ENCODE measurements around the gene KRTAP11-1. TPM values are rescaled to one million over a fixed set of nuclear protein-coding genes. Genes with fewer than 3 reads are reported as not detected.

The KRTAP11-1 gene
- total RNA-seq: not detected

- H3K27ac ChIP-seq (ENCODE audit: low read depth, low read length): no peak within 1 kb of the TSS
Measured at GRCh38 chr21:30881480-30881879, at the start of gene KRTAP11-1. Gene KRTAP11-1, minus strand, starts transcription at chr21:30881580. Its CDS starts 56 bp downstream, at chr21:30881524.

GRCh38 chr21:30924146-30924700, 42.8 kb upstream of the KRTAP11-1 start:
- Histone ChIP-seq H3K9ac (ENCODE audit: low read depth in 1 of 3, low read length in 3 of 3) (no peak overlapping the region), H3K27ac (ENCODE audit: low read depth, low read length) (no peak overlapping the region), H3K4me1 (ENCODE audit: control insufficient read depth in 3 of 3, insufficient read depth in 3 of 3, low read length in 3 of 3) (no peaks in the 10 kb centered on the region), H3K36me3 (ENCODE audit: control insufficient read depth in 3 of 3, insufficient read depth in 3 of 3, low read length in 3 of 3) (no peaks in the 10 kb centered on the region), H3K27me3 (ENCODE audit: control insufficient read depth in 3 of 3, insufficient read depth in 3 of 3, low read length in 3 of 3) (no peaks in the 10 kb centered on the region), H3K9me3 (ENCODE audit: control insufficient read depth in 3 of 3, low read length in 3 of 3) (peaks cover 0 to 3% (median 2%) of the 10 kb centered on the region in 3 donors), H3K4me3 (ENCODE audit: low read length in 3 of 3) (no peak overlapping the region)

More at GRCh38 chr21:30881480-30881879, at the start of gene KRTAP11-1:
- Histone ChIP-seq H3K9me3 (ENCODE audit: control insufficient read depth in 3 of 3, low read length in 3 of 3) (no peaks in the 10 kb centered on the region), H3K9ac (ENCODE audit: low read depth in 1 of 3, low read length in 3 of 3) (no peak within 1 kb of the TSS), H3K36me3 (ENCODE audit: control insufficient read depth in 3 of 3, insufficient read depth in 3 of 3, low read length in 3 of 3) (no peaks in the 10 kb centered on the region), H3K4me1 (ENCODE audit: control insufficient read depth in 3 of 3, insufficient read depth in 3 of 3, low read length in 3 of 3) (no peaks in the 10 kb centered on the region), H3K27me3 (ENCODE audit: control insufficient read depth in 3 of 3, insufficient read depth in 3 of 3, low read length in 3 of 3) (no peaks in the 10 kb centered on the region), H3K4me3 (ENCODE audit: low read length in 3 of 3) (no peak within 1 kb of the TSS)

- no peaks in the 10 kb centered on the region for H3K4me1 ChIP-seq (ENCODE audit: control insufficient read depth in 3 of 3, insufficient read depth in 3 of 3, low read length in 3 of 3)
- no peaks in the 10 kb centered on the region for H3K27me3 ChIP-seq (ENCODE audit: control insufficient read depth in 3 of 3, insufficient read depth in 3 of 3, low read length in 3 of 3)
- no peak overlapping the region for H3K9ac ChIP-seq (ENCODE audit: low read depth in 1 of 3, low read length in 3 of 3)
- H3K9me3 ChIP-seq (ENCODE audit: control insufficient read depth in 3 of 3, low read length in 3 of 3): peaks cover 0 to 2% (median under 1%) of the 10 kb centered on the region in 3 donors
- H3K36me3 ChIP-seq (ENCODE audit: control insufficient read depth in 3 of 3, insufficient read depth in 3 of 3, low read length in 3 of 3): no peaks in the 10 kb centered on the region
- H3K4me3 ChIP-seq (ENCODE audit: low read length in 3 of 3): no peak overlapping the region
- no peak overlapping the region for H3K27ac ChIP-seq (ENCODE audit: low read depth, low read length)
Measured at GRCh38 chr21:30921129-30921528, 39.7 kb upstream of the KRTAP11-1 start.

- Histone ChIP-seq H3K36me3 (ENCODE audit: control insufficient read depth in 3 of 3, insufficient read depth in 3 of 3, low read length in 3 of 3) (no peaks in the 10 kb centered on the region), H3K4me1 (ENCODE audit: control insufficient read depth in 3 of 3, insufficient read depth in 3 of 3, low read length in 3 of 3) (no peaks in the 10 kb centered on the region), H3K27me3 (ENCODE audit: control insufficient read depth in 3 of 3, insufficient read depth in 3 of 3, low read length in 3 of 3) (no peaks in the 10 kb centered on the region), H3K9me3 (ENCODE audit: control insufficient read depth in 3 of 3, low read length in 3 of 3) (no peaks in the 10 kb centered on the region), H3K4me3 (ENCODE audit: low read length in 3 of 3) (no peak overlapping the region), H3K9ac (ENCODE audit: low read depth in 1 of 3, low read length in 3 of 3) (no peak overlapping the region), H3K27ac (ENCODE audit: low read depth, low read length) (no peak overlapping the region)
Measured at GRCh38 chr21:30917557-30917956, 36.2 kb upstream of the KRTAP11-1 start.

- H3K36me3 ChIP-seq (ENCODE audit: control insufficient read depth in 3 of 3, insufficient read depth in 3 of 3, low read length in 3 of 3): no peaks in the 10 kb centered on the region
- no peak overlapping the region for H3K27ac ChIP-seq (ENCODE audit: low read depth, low read length)
- H3K4me3 ChIP-seq (ENCODE audit: low read length in 3 of 3): no peak overlapping the region
- H3K9ac ChIP-seq (ENCODE audit: low read depth in 1 of 3, low read length in 3 of 3): no peak overlapping the region
- no peaks in the 10 kb centered on the region for H3K9me3 ChIP-seq (ENCODE audit: control insufficient read depth in 3 of 3, low read length in 3 of 3)
- no peaks in the 10 kb centered on the region for H3K4me1 ChIP-seq (ENCODE audit: control insufficient read depth in 3 of 3, insufficient read depth in 3 of 3, low read length in 3 of 3)
- H3K27me3 ChIP-seq (ENCODE audit: control insufficient read depth in 3 of 3, insufficient read depth in 3 of 3, low read length in 3 of 3): no peaks in the 10 kb centered on the region
Measured at GRCh38 chr21:30900881-30901280, 19.5 kb upstream of the KRTAP11-1 start.

GRCh38 chr21:30882866-30883597, 1.7 kb upstream of the KRTAP11-1 start:
- Histone ChIP-seq H3K9ac (ENCODE audit: low read depth in 1 of 3, low read length in 3 of 3) (no peak overlapping the region), H3K36me3 (ENCODE audit: control insufficient read depth in 3 of 3, insufficient read depth in 3 of 3, low read length in 3 of 3) (no peaks in the 10 kb centered on the region), H3K4me1 (ENCODE audit: control insufficient read depth in 3 of 3, insufficient read depth in 3 of 3, low read length in 3 of 3) (no peaks in the 10 kb centered on the region), H3K9me3 (ENCODE audit: control insufficient read depth in 3 of 3, low read length in 3 of 3) (no peaks in the 10 kb centered on the region), H3K4me3 (ENCODE audit: low read length in 3 of 3) (no peak overlapping the region), H3K27me3 (ENCODE audit: control insufficient read depth in 3 of 3, insufficient read depth in 3 of 3, low read length in 3 of 3) (no peaks in the 10 kb centered on the region), H3K27ac (ENCODE audit: low read depth, low read length) (no peak overlapping the region)

- no peaks in the 10 kb centered on the region for H3K4me1 ChIP-seq (ENCODE audit: control insufficient read depth in 3 of 3, insufficient read depth in 3 of 3, low read length in 3 of 3)
- H3K9ac ChIP-seq (ENCODE audit: low read depth in 1 of 3, low read length in 3 of 3): no peak overlapping the region
- no peaks in the 10 kb centered on the region for H3K27me3 ChIP-seq (ENCODE audit: control insufficient read depth in 3 of 3, insufficient read depth in 3 of 3, low read length in 3 of 3)
- H3K27ac ChIP-seq (ENCODE audit: low read depth, low read length): no peak overlapping the region
- no peaks in the 10 kb centered on the region for H3K36me3 ChIP-seq (ENCODE audit: control insufficient read depth in 3 of 3, insufficient read depth in 3 of 3, low read length in 3 of 3)
- H3K4me3 ChIP-seq (ENCODE audit: low read length in 3 of 3): no peak overlapping the region
- H3K9me3 ChIP-seq (ENCODE audit: control insufficient read depth in 3 of 3, low read length in 3 of 3): no peaks in the 10 kb centered on the region
Measured at GRCh38 chr21:30880914-30881313, 466 bp downstream of the KRTAP11-1 start.

- H3K9ac ChIP-seq (ENCODE audit: low read depth in 1 of 3, low read length in 3 of 3): no peak overlapping the region
- no peaks in the 10 kb centered on the region for H3K4me1 ChIP-seq (ENCODE audit: control insufficient read depth in 3 of 3, insufficient read depth in 3 of 3, low read length in 3 of 3)
- no peaks in the 10 kb centered on the region for H3K27me3 ChIP-seq (ENCODE audit: control insufficient read depth in 3 of 3, insufficient read depth in 3 of 3, low read length in 3 of 3)
- no peaks in the 10 kb centered on the region for H3K36me3 ChIP-seq (ENCODE audit: control insufficient read depth in 3 of 3, insufficient read depth in 3 of 3, low read length in 3 of 3)
- H3K4me3 ChIP-seq (ENCODE audit: low read length in 3 of 3): no peak overlapping the region
- no peaks in the 10 kb centered on the region for H3K9me3 ChIP-seq (ENCODE audit: control insufficient read depth in 3 of 3, low read length in 3 of 3)
- H3K27ac ChIP-seq (ENCODE audit: low read depth, low read length): no peak overlapping the region
Measured at GRCh38 chr21:30874526-30874925, 6.9 kb downstream of the KRTAP11-1 start.

- H3K36me3 ChIP-seq (ENCODE audit: control insufficient read depth in 3 of 3, insufficient read depth in 3 of 3, low read length in 3 of 3): no peaks in the 10 kb centered on the region
- H3K27ac ChIP-seq (ENCODE audit: low read depth, low read length): no peak overlapping the region
- H3K9me3 ChIP-seq (ENCODE audit: control insufficient read depth in 3 of 3, low read length in 3 of 3): peaks cover 0 to 3% (median 0%) of the 10 kb centered on the region in 3 donors
- H3K4me1 ChIP-seq (ENCODE audit: control insufficient read depth in 3 of 3, insufficient read depth in 3 of 3, low read length in 3 of 3): no peaks in the 10 kb centered on the region
- no peak overlapping the region for H3K4me3 ChIP-seq (ENCODE audit: low read length in 3 of 3)
- H3K9ac ChIP-seq (ENCODE audit: low read depth in 1 of 3, low read length in 3 of 3): no peak overlapping the region
- no peaks in the 10 kb centered on the region for H3K27me3 ChIP-seq (ENCODE audit: control insufficient read depth in 3 of 3, insufficient read depth in 3 of 3, low read length in 3 of 3)
Measured at GRCh38 chr21:30847627-30848500, 33.5 kb downstream of the KRTAP11-1 start.

- Histone ChIP-seq H3K9ac (ENCODE audit: low read depth in 1 of 3, low read length in 3 of 3) (no peak overlapping the region), H3K4me3 (ENCODE audit: low read length in 3 of 3) (no peak overlapping the region), H3K36me3 (ENCODE audit: control insufficient read depth in 3 of 3, insufficient read depth in 3 of 3, low read length in 3 of 3) (no peaks in the 10 kb centered on the region), H3K27ac (ENCODE audit: low read depth, low read length) (no peak overlapping the region), H3K27me3 (ENCODE audit: control insufficient read depth in 3 of 3, insufficient read depth in 3 of 3, low read length in 3 of 3) (no peaks in the 10 kb centered on the region), H3K4me1 (ENCODE audit: control insufficient read depth in 3 of 3, insufficient read depth in 3 of 3, low read length in 3 of 3) (no peaks in the 10 kb centered on the region), H3K9me3 (ENCODE audit: control insufficient read depth in 3 of 3, low read length in 3 of 3) (no peaks in the 10 kb centered on the region)
Measured at GRCh38 chr21:30842990-30843389, 38.4 kb downstream of the KRTAP11-1 start.

Measured in skeletal muscle tissue (tissue), 4 donors.